ENCODE results near the gene CPSF4L. TPM values are rescaled to one million over a fixed set of nuclear protein-coding genes. Genes with fewer than 3 reads are reported as not detected.

The CPSF4L gene
- total and polyA plus RNA-seq, 2 of the 13 experiments (the other 11 are each of a cell fraction or from before 2014, with no cell fraction given): 0.73 to 1.6 TPM

DNA sequence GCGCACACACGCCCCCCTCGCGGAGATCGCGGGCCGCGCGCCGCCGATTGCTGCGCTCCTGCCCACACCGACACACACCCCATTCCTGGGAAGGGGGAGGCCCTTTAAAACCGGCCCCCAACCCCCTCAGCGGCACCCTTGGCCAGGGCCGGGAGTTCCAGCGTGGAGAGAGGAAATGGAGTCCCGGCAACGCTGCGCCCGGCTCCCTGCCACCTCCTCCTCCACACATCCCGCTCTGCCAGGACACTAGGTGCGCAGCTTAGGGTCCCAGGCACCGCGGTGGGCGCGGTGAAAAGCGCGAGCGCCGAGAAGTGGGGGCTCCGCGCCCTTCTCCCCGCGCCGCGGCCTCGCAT lies 49.7 kb upstream of the CPSF4L start (continued):
- TF ChIP-seq, protein P1, sequence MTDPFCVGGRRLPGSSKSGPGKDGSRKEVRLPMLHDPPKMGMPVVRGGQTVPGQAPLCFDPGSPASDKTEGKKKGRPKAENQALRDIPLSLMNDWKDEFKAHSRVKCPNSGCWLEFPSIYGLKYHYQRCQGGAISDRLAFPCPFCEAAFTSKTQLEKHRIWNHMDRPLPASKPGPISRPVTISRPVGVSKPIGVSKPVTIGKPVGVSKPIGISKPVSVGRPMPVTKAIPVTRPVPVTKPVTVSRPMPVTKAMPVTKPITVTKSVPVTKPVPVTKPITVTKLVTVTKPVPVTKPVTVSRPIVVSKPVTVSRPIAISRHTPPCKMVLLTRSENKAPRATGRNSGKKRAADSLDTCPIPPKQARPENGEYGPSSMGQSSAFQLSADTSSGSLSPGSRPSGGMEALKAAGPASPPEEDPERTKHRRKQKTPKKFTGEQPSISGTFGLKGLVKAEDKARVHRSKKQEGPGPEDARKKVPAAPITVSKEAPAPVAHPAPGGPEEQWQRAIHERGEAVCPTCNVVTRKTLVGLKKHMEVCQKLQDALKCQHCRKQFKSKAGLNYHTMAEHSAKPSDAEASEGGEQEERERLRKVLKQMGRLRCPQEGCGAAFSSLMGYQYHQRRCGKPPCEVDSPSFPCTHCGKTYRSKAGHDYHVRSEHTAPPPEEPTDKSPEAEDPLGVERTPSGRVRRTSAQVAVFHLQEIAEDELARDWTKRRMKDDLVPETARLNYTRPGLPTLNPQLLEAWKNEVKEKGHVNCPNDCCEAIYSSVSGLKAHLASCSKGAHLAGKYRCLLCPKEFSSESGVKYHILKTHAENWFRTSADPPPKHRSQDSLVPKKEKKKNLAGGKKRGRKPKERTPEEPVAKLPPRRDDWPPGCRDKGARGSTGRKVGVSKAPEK (CRISPR knock-in tag; IDR thresholded peaks at IDR 0.05; ENCODE audit: borderline replicate concordance): 0 out of 2 replicates have a peak, but pooled peaks have one; percentile 19
- TF ChIP-seq, protein P2, sequence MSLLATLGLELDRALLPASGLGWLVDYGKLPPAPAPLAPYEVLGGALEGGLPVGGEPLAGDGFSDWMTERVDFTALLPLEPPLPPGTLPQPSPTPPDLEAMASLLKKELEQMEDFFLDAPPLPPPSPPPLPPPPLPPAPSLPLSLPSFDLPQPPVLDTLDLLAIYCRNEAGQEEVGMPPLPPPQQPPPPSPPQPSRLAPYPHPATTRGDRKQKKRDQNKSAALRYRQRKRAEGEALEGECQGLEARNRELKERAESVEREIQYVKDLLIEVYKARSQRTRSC (CRISPR knock-in tag; IDR thresholded peaks at IDR 0.05; ENCODE audit: low read depth): 0 out of 2 replicates have a peak, but pooled peaks have one; percentile 5

DNA sequence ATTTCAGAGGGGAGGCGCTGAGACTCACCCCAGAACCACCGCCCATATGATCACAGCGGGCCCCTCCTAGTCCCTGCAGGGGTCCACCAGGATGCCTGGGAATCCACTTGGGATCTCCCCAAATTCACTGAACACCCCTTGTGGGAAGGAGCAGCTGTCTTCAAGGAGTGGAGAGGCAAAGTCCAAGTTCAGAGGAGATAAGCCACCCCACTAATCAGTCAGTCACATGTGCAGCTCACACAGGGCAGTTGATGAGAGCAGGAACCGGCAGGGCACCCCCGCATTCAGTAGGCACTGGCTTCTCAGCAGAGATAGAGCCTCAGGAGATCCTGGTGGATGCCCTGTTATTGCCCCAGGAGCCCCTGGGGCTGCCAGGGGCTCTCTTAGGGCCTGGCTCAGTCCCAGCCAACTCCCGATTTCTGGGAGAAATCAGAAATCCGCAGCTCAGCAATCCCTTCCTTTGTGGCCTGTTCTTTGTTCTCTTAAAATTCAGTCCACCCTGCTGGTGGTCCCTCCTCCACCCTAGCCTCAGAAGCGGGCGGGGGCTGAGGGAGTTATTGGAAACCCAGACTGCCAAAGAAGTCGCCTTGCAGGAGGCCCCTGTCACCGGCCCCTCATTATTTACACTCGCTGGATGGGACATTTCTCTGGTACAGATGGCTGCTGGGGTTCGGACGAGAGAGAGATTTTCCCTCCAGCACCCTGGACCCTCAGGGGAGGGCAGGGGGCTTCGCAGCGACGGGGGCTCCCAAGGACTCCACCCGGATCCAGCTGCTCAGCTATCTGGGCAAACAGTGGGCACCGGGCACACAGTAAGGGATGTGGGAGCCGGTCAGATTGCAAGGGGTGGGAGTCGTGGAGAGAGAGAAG lies 48.3 kb upstream of the CPSF4L start:
- H4K20me1 ChIP-seq (ENCODE audit: insufficient read depth, low read length): peaks cover 33% of the 10 kb centered on the region; the same call in 1 of the 2 replicates
- peak overlapping the region; percentile 97 for H3K4me2 ChIP-seq (ENCODE audit: low read depth, low read length)
- H3K4me3 ChIP-seq (replicated peaks in 1 of 3; ENCODE audit: insufficient read depth in 1 of 3, low read depth in 2 of 3, low read length in 3 of 3): peak overlapping the region; percentile 80 to 99 (median 99)
- in situ Hi-C loops (cut with HindIII; ENCODE audit: extremely low pct_ligation_motif_present, low pct_unique_long_range_greater_than_20kb) (loop anchor here (5.0 kb wide), 2 partner anchors 48 to 52 kb away; partner anchors contain the start of gene CPSF4L), intact Hi-C loops (cut with micrococcal nuclease; ENCODE audit: unreplicated experiment) (loop anchor here (2.0 to 5.0 kb wide), 3 partner anchors 13 to 108 kb away; no protein-coding TSS in a partner anchor)
- no peaks in the 10 kb centered on the region for H3K9me3 ChIP-seq (ENCODE audit: low read length)
- TSS peak; percentile 69 for BruUV-seq (replicated peaks)
- H3K27ac ChIP-seq (ENCODE audit: extremely low read length, insufficient read depth, low read length): peak overlapping the region; percentile 87
- peaks cover 72% of the 10 kb centered on the region for H3K4me1 ChIP-seq (ENCODE audit: insufficient read depth, low read length)
- H3K79me2 ChIP-seq (ENCODE audit: insufficient read depth, low read length): peaks cover 54% of the 10 kb centered on the region
- FAIRE-seq (no peak), DNase-seq (ENCODE audit: low spot score) (no peak), ATAC-seq (no peak; the same call in 2 of the 3 replicates)
- H3K36me3 ChIP-seq (replicated peaks in 1 of 2; ENCODE audit: control insufficient read depth in 1 of 2, insufficient read depth in 2 of 2, low read length in 2 of 2): peaks cover 5 to 10% of the 10 kb centered on the region in 2 experiments; a peak in 3 of 5 replicates
- H3K9ac ChIP-seq (ENCODE audit: insufficient read depth, low read depth, low read length): peak overlapping the region; percentile 86
- 7% methylated on average over 21 of the region's 21 CpGs for WGBS (ENCODE audit: low lambda C conversion rate)
- H3K27me3 ChIP-seq (ENCODE audit: control insufficient read depth in 1 of 2, insufficient read depth in 2 of 2, low read length in 2 of 2): peaks cover 0 to 9% of the 10 kb centered on the region in 2 experiments; a peak in 2 of 5 replicates
- CTCF ChIA-PET (ENCODE audit: low intra/inter-chr PET ratio, low total read pairs): interaction anchor here (1.1 to 2.3 kb wide), 3 partner anchors 48 to 60 kb away, joined by 3 to 7 read pairs (median 4); partner anchors contain the start of gene CPSF4L
- no peak overlapping the region for H2AFZ ChIP-seq (ENCODE audit: low read length)
- POLR2A ChIA-PET: interaction anchor here (0.9 to 8.2 kb wide), 18 partner anchors 8 to 109 kb away, joined by 3 to 204 read pairs (median 8); partner anchors contain the start of gene CPSF4L
- no peak for TF ChIP-seq PAF1 (CRISPR knock-in tag; IDR thresholded peaks at IDR 0.05)
- TF ChIP-seq NFYC (CRISPR knock-in tag; IDR thresholded peaks at IDR 0.05): no peak
- no peak for TF ChIP-seq TRIM24 (CRISPR knock-in tag; IDR thresholded peaks at IDR 0.05)
- TF ChIP-seq MAFG (CRISPR knock-in tag; IDR thresholded peaks at IDR 0.05): no peak
- TF ChIP-seq, protein P3, sequence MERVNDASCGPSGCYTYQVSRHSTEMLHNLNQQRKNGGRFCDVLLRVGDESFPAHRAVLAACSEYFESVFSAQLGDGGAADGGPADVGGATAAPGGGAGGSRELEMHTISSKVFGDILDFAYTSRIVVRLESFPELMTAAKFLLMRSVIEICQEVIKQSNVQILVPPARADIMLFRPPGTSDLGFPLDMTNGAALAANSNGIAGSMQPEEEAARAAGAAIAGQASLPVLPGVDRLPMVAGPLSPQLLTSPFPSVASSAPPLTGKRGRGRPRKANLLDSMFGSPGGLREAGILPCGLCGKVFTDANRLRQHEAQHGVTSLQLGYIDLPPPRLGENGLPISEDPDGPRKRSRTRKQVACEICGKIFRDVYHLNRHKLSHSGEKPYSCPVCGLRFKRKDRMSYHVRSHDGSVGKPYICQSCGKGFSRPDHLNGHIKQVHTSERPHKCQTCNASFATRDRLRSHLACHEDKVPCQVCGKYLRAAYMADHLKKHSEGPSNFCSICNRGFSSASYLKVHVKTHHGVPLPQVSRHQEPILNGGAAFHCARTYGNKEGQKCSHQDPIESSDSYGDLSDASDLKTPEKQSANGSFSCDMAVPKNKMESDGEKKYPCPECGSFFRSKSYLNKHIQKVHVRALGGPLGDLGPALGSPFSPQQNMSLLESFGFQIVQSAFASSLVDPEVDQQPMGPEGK (CRISPR knock-in tag; IDR thresholded peaks at IDR 0.05): 0 out of 2 replicates have a peak, but pooled peaks have one; percentile 2
- TF ChIP-seq, protein P4, sequence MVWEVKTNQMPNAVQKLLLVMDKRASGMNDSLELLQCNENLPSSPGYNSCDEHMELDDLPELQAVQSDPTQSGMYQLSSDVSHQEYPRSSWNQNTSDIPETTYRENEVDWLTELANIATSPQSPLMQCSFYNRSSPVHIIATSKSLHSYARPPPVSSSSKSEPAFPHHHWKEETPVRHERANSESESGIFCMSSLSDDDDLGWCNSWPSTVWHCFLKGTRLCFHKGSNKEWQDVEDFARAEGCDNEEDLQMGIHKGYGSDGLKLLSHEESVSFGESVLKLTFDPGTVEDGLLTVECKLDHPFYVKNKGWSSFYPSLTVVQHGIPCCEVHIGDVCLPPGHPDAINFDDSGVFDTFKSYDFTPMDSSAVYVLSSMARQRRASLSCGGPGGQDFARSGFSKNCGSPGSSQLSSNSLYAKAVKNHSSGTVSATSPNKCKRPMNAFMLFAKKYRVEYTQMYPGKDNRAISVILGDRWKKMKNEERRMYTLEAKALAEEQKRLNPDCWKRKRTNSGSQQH (CRISPR knock-in tag; IDR thresholded peaks at IDR 0.05; ENCODE audit: low read depth): no peak
- TF ChIP-seq ZNF768 (CRISPR knock-in tag; IDR thresholded peaks at IDR 0.05): no peak
- TF ChIP-seq ZNF383 (CRISPR knock-in tag; IDR thresholded peaks at IDR 0.05; ENCODE audit: borderline replicate concordance): 0 out of 2 replicates have a peak, but pooled peaks have one; percentile 13
- no peak for TF ChIP-seq AGO1 (IDR thresholded peaks at IDR 0.05; ENCODE audit: low read depth, low read length, poor library complexity, severe bottlenecking)

All from HepG2 (cell line).